ENCODE results near the gene NUP155.
"Not testable (repeated sequence)": the region's sequence is repeated elsewhere in the genome, so short reads cannot be mapped to it uniquely, and the experiment has no call there.

The NUP155 gene

GRCh38 chr5:37379100-37379628 lies 8.3 kb upstream of the NUP155 start, which contains the start of gene WDR70:
WDR70 (plus strand) TSS chr5:37379318; CDS start chr5:37379368, 50 bp downstream.
- H3K36me3 ChIP-seq (ENCODE audit: control insufficient read depth, low read length); H3K27me3 ChIP-seq (ENCODE audit: control insufficient read depth, low read length); H4K20me1 ChIP-seq (ENCODE audit: control insufficient read depth, insufficient read depth, low read depth, low read length); H3K79me2 ChIP-seq (ENCODE audit: control insufficient read depth, low read length); H3K27ac ChIP-seq (ENCODE audit: low read depth, low read length); H3K9me2 ChIP-seq (replicated peaks; ENCODE audit: control insufficient read depth, low read length); H3K4me1 ChIP-seq (ENCODE audit: control insufficient read depth, low read length); H3F3A ChIP-seq (ENCODE audit: control insufficient read depth, insufficient read depth); H3K9me3 ChIP-seq (ENCODE audit: control insufficient read depth, insufficient read depth, low read length): not testable (repeated sequence)
- TF ChIP-seq CTCF (IDR thresholded peaks at IDR 0.05; ENCODE audit: low read depth, low read length, poor library complexity, severe bottlenecking) = peak; percentile 78
- peak within 1 kb of the TSS; percentile 68 for H3K4me2 ChIP-seq (ENCODE audit: low read length)
- H3K4me3 ChIP-seq (ENCODE audit: low read length) = peak within 1 kb of the TSS; percentile 92

DNA sequence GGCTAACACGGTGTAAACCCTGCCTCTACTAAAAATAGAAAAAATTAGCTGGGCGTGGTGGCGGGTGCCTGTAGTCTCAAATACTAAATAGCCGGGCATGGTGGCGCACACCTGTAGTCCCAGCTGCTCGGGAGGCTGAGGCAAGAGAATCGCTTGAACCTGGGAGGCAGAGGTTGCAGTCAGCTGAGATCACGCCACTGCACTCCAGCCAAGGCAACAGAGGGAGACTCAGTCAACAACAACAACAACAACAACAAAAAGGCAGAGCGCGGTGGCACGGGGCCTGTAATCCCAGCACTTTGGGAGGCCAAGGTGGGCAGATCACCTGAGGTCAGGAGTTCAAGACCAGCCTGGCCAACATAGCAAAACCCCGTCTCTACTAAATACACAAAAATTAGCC lies 7.2 kb upstream of the NUP155 start:
- H3K9me3 ChIP-seq (ENCODE audit: control insufficient read depth, insufficient read depth, low read length); H3K27me3 ChIP-seq (ENCODE audit: control insufficient read depth, low read length); H3K9me2 ChIP-seq (replicated peaks; ENCODE audit: control insufficient read depth, low read length); H3K27ac ChIP-seq (ENCODE audit: low read depth, low read length); H3K4me1 ChIP-seq (ENCODE audit: control insufficient read depth, low read length); H3F3A ChIP-seq (ENCODE audit: control insufficient read depth, insufficient read depth); H3K79me2 ChIP-seq (ENCODE audit: control insufficient read depth, low read length); H3K4me3 ChIP-seq (ENCODE audit: low read length); H4K20me1 ChIP-seq (ENCODE audit: control insufficient read depth, insufficient read depth, low read depth, low read length); H3K4me2 ChIP-seq (ENCODE audit: low read length); H3K36me3 ChIP-seq (ENCODE audit: control insufficient read depth, low read length): not testable (repeated sequence)

DNA sequence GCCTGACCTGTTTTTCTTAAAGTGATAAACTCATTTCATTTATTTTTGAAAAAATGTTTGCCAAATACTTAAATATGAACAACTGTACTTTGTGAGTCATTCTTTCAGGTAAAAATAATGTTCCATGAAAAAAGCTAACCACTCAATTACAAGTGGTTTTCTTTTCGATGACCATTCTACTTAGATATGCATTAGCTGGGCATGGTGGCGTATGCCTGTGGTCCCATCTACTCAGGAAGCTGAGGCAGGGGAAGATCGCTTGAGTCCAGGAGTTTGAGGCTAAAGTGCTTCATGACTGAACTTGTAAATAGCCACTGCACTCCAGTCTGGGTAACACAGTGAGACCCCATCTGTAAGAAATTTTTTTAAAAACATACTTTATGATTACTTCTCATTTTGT lies 4.2 kb upstream of the NUP155 start:
- H3K9me3 ChIP-seq (ENCODE audit: control insufficient read depth, insufficient read depth, low read length) = no peaks in the 10 kb centered on the region
- H3K9me2 ChIP-seq (replicated peaks; ENCODE audit: control insufficient read depth, low read length) = no peaks in the 10 kb centered on the region
- peaks cover 16% of the 10 kb centered on the region for H3F3A ChIP-seq (ENCODE audit: control insufficient read depth, insufficient read depth)
- no peaks in the 10 kb centered on the region for H4K20me1 ChIP-seq (ENCODE audit: control insufficient read depth, insufficient read depth, low read depth, low read length)
- H3K4me1 ChIP-seq (ENCODE audit: control insufficient read depth, low read length) = peaks cover 10% of the 10 kb centered on the region
- H3K27ac ChIP-seq (ENCODE audit: low read depth, low read length) = no peak overlapping the region
- no peak overlapping the region for H3K4me2 ChIP-seq (ENCODE audit: low read length)
- peaks cover 17% of the 10 kb centered on the region for H3K79me2 ChIP-seq (ENCODE audit: control insufficient read depth, low read length)
- H3K27me3 ChIP-seq (ENCODE audit: control insufficient read depth, low read length) = no peaks in the 10 kb centered on the region
- TF ChIP-seq CTCF (IDR thresholded peaks at IDR 0.05; ENCODE audit: low read depth, low read length, poor library complexity, severe bottlenecking) (no peak), EZH2phosphoT487 (IDR thresholded peaks at IDR 0.05; ENCODE audit: borderline replicate concordance, low read length) (no peak)
- H3K36me3 ChIP-seq (ENCODE audit: control insufficient read depth, low read length) = peaks cover 5% of the 10 kb centered on the region
- no peak overlapping the region for H3K4me3 ChIP-seq (ENCODE audit: low read length)

DNA sequence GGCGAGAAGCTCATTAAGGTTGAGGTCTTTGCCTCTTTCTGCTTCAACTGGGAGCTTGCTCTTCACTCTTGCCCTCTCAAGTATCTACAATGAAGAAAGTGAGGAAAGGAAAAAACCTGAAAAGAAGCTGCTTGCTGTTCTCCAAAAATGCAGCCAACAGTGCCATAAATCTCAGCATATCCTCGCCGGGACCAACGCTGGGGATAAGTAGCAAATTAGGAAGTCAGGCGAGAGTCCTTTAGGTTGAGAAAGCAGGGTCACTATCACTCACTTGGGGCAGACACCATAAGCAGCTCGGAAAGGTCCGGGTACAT lies 399 bp downstream of the NUP155 start:
- H3K4me1 ChIP-seq (ENCODE audit: control insufficient read depth, low read length) = peaks cover 26% of the 10 kb centered on the region
- H3K79me2 ChIP-seq (ENCODE audit: control insufficient read depth, low read length) = peaks cover 54% of the 10 kb centered on the region
- H3K27ac ChIP-seq (ENCODE audit: low read depth, low read length) = peak overlapping the region; percentile 47
- H3K4me2 ChIP-seq (ENCODE audit: low read length) = peak overlapping the region; percentile 74
- H4K20me1 ChIP-seq (ENCODE audit: control insufficient read depth, insufficient read depth, low read depth, low read length) = peaks cover 14% of the 10 kb centered on the region
- no peaks in the 10 kb centered on the region for H3K27me3 ChIP-seq (ENCODE audit: control insufficient read depth, low read length)
- TF ChIP-seq EZH2phosphoT487 (IDR thresholded peaks at IDR 0.05; ENCODE audit: borderline replicate concordance, low read length) = no peak
- TF ChIP-seq CTCF (IDR thresholded peaks at IDR 0.05; ENCODE audit: low read depth, low read length, poor library complexity, severe bottlenecking) = no peak
- no peaks in the 10 kb centered on the region for H3K9me2 ChIP-seq (replicated peaks; ENCODE audit: control insufficient read depth, low read length)
- peaks cover 23% of the 10 kb centered on the region for H3K36me3 ChIP-seq (ENCODE audit: control insufficient read depth, low read length)
- H3F3A ChIP-seq (ENCODE audit: control insufficient read depth, insufficient read depth) = peaks cover 16% of the 10 kb centered on the region
- H3K9me3 ChIP-seq (ENCODE audit: control insufficient read depth, insufficient read depth, low read length) = no peaks in the 10 kb centered on the region
- peak overlapping the region; percentile 96 for H3K4me3 ChIP-seq (ENCODE audit: low read length)

Data from DOHH2 (cell line).